GM10248 (cell line): ENCODE data around the gene MINDY1.
A peak's percentile ranks its signal among the peaks of the same experiment; 100 is the strongest.

Experiments
- CTCF ChIA-PET: fragments of 300-600 bp; sonication (Branson Sonifier 250); formaldehyde crosslinking; extraction: SDS; loops from one replicate; lab custom pipeline; 2021; ENCODE audit warnings: antibody characterized with exemption; lab: Yijun Ruan, JAX
- POLR2A ChIA-PET: fragments of 350-650 bp; sonication (Branson Sonifier 250); formaldehyde crosslinking; extraction: SDS; loops from one replicate; lab custom pipeline; 2020; ENCODE audit warnings: antibody characterized with exemption; lab: Yijun Ruan, JAX
- DNase-seq: peaks from one replicate; pipeline ENCODE4 v3.0.0; 2012; ENCODE audit errors: extremely low spot score
- CTCF ChIP-seq: IDR thresholded peaks from 2 replicates; pipeline ENCODE4 v1.5.1; 2012; ENCODE audit warnings: mild to moderate bottlenecking, low read depth; ENCODE audit errors: extremely low read depth, missing control alignments, control extremely low read depth

The MINDY1 gene

GRCh38 chr1:150999051-150999674, 7.5 kb downstream of the MINDY1 start:
- no peak for DNase-seq
- no peak for TF ChIP-seq CTCF
- POLR2A ChIA-PET: interaction anchor here (1.1 kb wide), 1 partner anchor 420 kb away, joined by 6 read pairs; the partner anchor contains the start of gene MCL1
- CTCF ChIA-PET: interaction anchor here (0.9 to 9.7 kb wide), 7 partner anchors 15 to 743 kb away, joined by 3 to 158 read pairs (median 4); partner anchors contain the start of genes ANXA9 and CERS2

- no peak for TF ChIP-seq CTCF
- ChIA-PET POLR2A (interaction anchor here (1.0 kb wide), 1 partner anchor 9 kb away, joined by 3 read pairs; the partner anchor contains the start of gene MINDY1), CTCF (interaction anchor here (0.9 to 9.7 kb wide), 8 partner anchors 8 to 742 kb away, joined by 3 to 158 read pairs (median 6); partner anchors contain the start of genes ANXA9, CERS2, MINDY1 and TNFAIP8L2)
- no peak for DNase-seq
Measured at GRCh38 chr1:150997949-150998348, 8.8 kb downstream of the MINDY1 start.

GRCh38 chr1:150997126-150997872, 9.4 kb downstream of the MINDY1 start:
- TF ChIP-seq CTCF: no peak
- POLR2A ChIA-PET: interaction anchor here (1.0 kb wide), 1 partner anchor 9 kb away, joined by 3 read pairs; the partner anchor contains the start of gene MINDY1
- no peak for DNase-seq

GRCh38 chr1:150995896-150996295, 10.8 kb downstream of the MINDY1 start:
- POLR2A ChIA-PET: interaction anchor here (0.7 to 0.9 kb wide), 2 partner anchors 31 to 489 kb away, joined by 3 read pairs; no protein-coding TSS in a partner anchor
- CTCF ChIA-PET: interaction anchor here (0.6 to 9.7 kb wide), 33 partner anchors 10 to 739 kb away, joined by 3 to 158 read pairs (median 4); partner anchors contain the start of genes ANXA9, BNIPL, C1orf56 and CA14
- TF ChIP-seq CTCF: peak; percentile 73
- DNase-seq: no peak

More at GRCh38 chr1:150997126-150997872, 9.4 kb downstream of the MINDY1 start:
- CTCF ChIA-PET: interaction anchor here (1.0 to 9.7 kb wide), 12 partner anchors 9 to 741 kb away, joined by 3 to 158 read pairs (median 9); partner anchors contain the start of genes ANXA9, CERS2, MINDY1 and PRUNE1

GRCh38 chr1:150995460-150995859, 11.2 kb downstream of the MINDY1 start:
- CTCF ChIA-PET: interaction anchor here (0.7 to 9.7 kb wide), 32 partner anchors 10 to 739 kb away, joined by 3 to 158 read pairs (median 4); partner anchors contain the start of genes ANXA9, BNIPL, CA14 and CERS2
- POLR2A ChIA-PET: interaction anchor here (0.9 kb wide), 1 partner anchor 30 kb away, joined by 3 read pairs; no protein-coding TSS in a partner anchor
- no peak for DNase-seq
- TF ChIP-seq CTCF: no peak

- POLR2A ChIA-PET: no interaction called here
- no peak for DNase-seq
- TF ChIP-seq CTCF: no peak
- CTCF ChIA-PET: interaction anchor here (1.0 to 9.7 kb wide), 17 partner anchors 8 to 738 kb away, joined by 3 to 158 read pairs (median 6); partner anchors contain the start of genes ANXA9, CA14, CERS2 and GOLPH3L
Measured at GRCh38 chr1:150994248-150994647, 12.5 kb downstream of the MINDY1 start.
